Stimulated activated CD4-positive, alpha-beta T cell treated with anti-CD3 and anti-CD28 coated beads, TNF-alpha, amount 100 ng/mL, for 4 hours (primary cell): ENCODE measurements around the gene KIF12.
"Not testable (repeated sequence)": the region's sequence is repeated elsewhere in the genome, so short reads cannot be mapped to it uniquely, and the experiment has no call there.

Source experiments
- DNase-seq, 3 experiments: peaks; one replicate each; pipeline ENCODE4 v3.0.0-alpha.2; 2020; ENCODE audit warnings: low read depth in 3 of 3

The KIF12 gene

GRCh38 chr9:114098936-114099668 lies at the start of gene KIF12:
TSS of gene KIF12 (minus strand) at chr9:114099292. CDS start at chr9:114099276, 16 bp downstream.
- no peak for DNase-seq

DNA sequence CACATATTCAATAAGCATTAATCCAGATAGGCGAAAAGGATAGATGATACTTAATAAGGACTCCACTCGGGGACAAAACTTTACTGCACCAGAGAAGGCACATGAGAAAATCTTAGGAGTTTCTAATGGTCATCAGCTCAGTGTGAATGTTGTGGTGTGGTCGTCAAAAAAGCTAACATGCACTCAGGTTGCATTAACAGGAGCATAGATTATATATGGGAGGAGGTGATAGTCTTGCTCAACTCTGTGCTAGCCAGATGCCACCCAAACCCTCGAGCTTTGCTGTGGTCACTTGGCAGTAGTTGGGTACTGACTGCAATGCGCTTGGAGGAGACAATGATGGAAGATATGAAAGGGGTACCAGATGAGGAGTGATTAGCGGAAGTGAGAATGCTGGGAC lies 47.6 kb upstream of the KIF12 start:
- DNase-seq: no peak

GRCh38 chr9:114143234-114143633 lies 44.1 kb upstream of the KIF12 start:
- no peak for DNase-seq

DNA sequence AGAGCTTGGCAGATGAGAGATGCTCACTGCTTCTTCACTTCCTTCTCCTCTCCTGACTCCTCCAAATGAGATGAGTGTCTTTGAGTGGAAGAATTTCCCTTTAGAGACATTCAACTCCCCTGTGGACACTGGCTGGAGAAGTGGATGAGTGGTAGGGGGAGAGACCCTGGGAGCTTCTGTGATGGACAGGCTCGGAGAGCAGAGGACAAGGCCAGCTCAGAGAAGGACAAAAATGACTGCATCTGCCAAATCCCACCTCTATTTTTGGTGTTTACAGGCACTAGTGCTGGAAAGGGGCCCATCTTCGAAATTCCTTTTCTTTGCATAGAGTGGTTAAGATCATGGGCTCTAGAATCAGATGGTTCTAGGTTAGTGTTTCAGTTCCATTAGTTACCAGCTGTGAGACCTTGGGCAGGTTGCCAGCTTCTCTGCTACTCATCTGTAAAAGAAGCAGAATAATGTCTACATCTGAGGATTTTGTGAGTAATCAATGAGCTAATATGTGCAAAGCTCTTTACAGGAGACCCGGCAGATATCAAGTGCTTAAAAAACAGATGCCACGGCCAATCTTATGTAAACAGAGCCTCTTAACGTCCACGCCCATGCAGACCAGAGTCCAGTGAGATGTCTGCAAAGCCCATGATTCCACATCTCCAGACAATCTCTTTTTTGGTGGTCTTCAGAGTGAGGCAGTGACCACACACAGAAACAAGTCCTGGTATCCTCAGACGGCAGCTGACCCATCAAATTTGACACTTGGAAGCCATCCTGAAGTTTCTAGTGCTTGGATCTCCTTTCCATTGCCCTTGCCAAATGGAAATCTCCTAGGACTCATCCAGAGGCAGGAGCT lies 42.7 kb upstream of the KIF12 start:
- DNase-seq: no peak

GRCh38 chr9:114140850-114141249 lies 41.8 kb upstream of the KIF12 start:
- no peak for DNase-seq

DNA sequence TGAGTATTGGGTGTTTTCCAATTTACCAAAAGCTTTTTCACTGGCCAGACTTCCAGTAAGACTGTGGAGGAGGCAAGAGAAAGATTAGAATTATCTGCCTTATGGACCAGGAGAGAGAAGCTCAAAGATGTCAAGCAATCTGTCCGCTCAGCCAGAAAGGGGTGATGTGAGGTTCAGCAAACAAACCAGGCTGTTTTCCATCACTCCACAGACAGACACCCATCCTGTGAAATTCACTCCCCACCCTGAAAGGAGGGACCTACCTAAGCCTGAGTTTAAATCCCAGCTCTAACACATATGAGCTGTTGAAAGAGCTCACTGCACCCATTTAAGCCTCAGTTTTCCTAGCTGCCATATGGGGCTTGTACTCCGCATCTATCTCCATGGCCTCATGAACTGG lies 41.3 kb upstream of the KIF12 start:
- no peak for DNase-seq

- no peak for DNase-seq
These were observed 40.0 kb upstream of the KIF12 start for GRCh38 chr9:114139071-114139470.

DNA sequence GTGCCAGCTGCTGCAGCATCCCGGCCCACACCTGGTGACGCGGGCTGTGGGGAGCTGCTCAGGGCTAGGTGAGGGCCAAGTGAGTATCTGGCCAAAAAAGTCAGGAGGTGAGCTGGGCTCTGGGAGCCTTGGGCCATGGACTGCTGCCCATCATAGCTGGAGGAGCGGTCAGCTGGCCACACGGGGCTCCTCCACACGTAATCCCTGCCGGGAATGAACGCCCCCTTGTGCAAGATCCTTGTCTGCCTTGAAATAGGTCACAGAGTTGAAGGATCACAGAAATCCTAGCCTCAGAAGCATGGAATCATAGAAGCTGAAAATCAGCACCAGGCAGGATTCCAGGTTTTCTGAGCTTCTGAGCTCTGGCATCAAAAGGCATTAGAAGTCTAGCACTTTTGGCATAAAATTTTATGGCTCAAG lies 39.5 kb upstream of the KIF12 start:
- DNase-seq: no peak

GRCh38 chr9:114137831-114138230 lies 38.7 kb upstream of the KIF12 start:
- no peak for DNase-seq

DNA sequence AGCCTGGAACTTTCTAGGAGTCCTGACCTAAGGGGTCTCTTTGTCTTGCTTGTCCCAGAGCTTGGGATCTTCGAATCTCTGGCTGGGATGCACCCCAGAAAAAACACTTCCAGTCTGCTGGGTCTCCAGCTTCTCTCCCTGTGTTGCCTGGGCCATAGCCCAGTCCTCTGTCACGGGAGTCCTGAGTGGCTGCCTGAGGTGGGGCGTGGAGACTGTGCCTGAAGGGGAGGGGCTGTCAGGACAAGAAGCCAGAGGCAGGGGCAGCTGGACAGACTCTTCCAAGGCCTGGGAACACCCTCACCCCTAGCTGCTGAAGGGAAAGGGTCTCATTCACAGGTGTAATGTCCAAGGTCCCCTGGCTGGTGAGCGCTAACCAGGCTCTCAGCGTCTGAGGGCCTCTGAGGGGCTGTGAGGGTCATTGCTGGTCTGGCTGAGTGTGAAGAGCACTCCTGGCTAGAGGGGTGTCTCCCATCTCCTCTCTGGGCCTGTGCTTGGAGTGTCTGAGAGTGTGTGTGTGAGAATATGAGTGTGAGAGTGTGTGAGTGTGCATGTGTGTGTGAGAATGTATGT lies 35.8 kb upstream of the KIF12 start:
- DNase-seq: no peak

- DNase-seq: no peak
These were observed 33.4 kb upstream of the KIF12 start for GRCh38 chr9:114132550-114132918.

GRCh38 chr9:114131808-114132549 lies 32.9 kb upstream of the KIF12 start:
- no peak for DNase-seq

- no peak for DNase-seq
These were observed 31.7 kb upstream of the KIF12 start for GRCh38 chr9:114130624-114131277.

- DNase-seq: no peak
These were observed 31.0 kb upstream of the KIF12 start for GRCh38 chr9:114130141-114130540.

DNA sequence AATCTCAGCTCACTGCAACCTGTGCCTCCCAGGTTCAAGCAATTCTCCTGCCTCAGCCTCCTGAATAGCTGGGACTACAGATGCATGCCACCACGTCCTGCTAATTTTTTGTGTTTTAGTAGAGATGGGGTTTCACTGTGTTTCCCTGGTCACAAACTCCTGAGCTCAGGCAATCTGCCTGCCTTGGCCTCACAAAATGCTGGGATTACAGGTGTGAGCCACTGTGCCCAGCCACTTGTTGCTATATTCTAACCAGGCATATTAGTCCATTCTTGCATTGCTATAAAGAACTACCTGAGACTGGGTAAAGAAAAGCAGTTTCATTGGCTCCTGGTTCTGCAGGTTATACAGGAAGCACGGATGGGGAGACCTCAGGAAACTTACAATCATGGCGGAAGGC lies 29.7 kb upstream of the KIF12 start:
- not testable (repeated sequence) for DNase-seq

DNA sequence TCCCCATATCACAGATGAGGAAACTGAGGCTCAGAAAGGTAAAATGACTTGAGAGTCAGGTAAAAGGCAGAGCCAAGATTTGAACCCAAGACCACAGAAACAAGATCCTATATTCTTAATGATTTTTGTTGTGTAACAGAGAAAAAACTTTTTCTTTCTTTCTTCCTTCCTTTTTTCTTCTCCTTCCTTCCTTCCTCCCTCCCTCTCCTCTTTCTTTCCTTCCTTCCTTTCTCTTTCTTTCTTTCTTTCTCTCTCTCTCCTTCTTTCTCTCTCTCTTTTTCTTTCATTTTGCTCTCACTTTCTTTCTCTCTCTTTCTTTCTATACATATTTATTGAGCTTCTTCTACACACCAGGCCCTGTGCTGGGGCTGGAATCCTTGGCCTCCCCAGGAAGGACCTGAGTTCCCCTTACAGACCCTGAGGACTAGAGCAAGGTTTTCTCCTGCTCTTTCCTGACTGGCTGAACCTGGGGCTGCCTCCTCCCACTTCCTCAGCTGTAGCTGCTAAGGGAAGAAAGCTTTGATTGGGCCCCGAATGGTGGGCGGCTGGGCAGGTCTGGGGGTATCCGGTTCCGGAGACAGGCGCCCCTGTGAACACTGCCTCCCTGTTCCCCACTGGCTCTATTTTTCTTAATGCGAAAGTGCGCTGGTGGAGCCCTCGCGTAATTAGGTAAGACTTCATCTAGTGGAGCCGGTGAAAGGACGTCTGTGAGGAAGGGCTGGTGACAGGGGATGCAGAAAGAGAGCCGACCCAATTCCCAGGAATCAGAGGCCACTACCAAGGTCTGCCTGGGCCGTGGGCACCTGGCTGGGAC lies 27.4 kb upstream of the KIF12 start:
- DNase-seq: no peak

- no peak for DNase-seq
These were observed 26.5 kb upstream of the KIF12 start for GRCh38 chr9:114125476-114126013.

DNA sequence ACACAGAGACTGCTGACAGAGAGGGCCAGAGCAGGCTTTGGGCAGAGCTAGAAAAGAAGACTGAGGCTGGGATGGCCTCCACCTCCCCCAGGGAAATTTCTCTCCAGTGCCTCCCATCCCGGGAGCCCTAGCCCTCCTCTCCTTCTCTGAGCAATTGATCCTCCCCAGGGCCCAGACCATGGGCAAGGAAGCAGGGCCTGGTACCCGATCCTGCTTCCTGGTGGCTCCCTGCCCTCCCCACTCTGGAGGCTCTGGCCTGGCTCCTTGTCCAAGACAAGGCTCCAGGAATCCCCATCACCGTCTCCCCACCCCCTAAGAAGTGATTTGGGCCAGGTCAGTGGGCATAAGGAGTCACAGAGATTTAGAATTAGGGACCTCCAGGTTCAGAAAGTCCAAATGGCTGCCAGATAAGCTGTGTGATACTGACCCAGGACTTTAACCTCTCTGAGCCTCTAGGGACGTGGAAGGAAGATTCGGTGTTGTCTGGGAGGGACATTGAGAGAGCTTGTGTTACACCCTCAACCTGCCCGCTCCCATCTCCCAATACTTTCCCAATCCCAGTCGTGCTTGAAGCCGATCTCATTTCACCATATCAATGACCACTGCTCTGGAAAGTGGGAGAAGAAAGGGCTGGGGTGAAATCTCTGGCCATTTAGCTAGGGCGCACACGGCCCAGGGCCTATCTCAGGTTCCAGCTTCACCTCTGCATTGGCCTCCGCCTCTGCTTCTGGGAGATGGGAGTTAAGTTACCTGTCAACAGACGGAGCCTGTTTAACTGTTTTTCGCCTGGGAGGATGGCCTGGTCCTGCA lies 25.8 kb upstream of the KIF12 start:
- DNase-seq: no peak

GRCh38 chr9:114124138-114124537 lies 25.0 kb upstream of the KIF12 start:
- no peak for DNase-seq
